Stimulated activated CD8-positive, alpha-beta memory T cell treated with anti-CD3 and anti-CD28 coated beads, Interleukin-15, amount 100 ng/mL, for 4 hours (primary cell): ENCODE measurements around the gene EPHA8.

Experiments
- DNase-seq, 2 donors: peaks; one replicate each; pipeline ENCODE4 v3.0.0-alpha.2; 2020; ENCODE audit warnings: low read depth in 2 of 2

The EPHA8 gene

GRCh38 chr1:22645931-22646330 lies 82.6 kb downstream of the EPHA8 start:
- no peak for DNase-seq

- no peak for DNase-seq
Measured at GRCh38 chr1:22646384-22646783, 83.1 kb downstream of the EPHA8 start.

GRCh38 chr1:22650089-22650693 lies 86.9 kb downstream of the EPHA8 start:
- DNase-seq, result no peak

- DNase-seq, result no peak
Measured at GRCh38 chr1:22651941-22652856, 88.9 kb downstream of the EPHA8 start.

- no peak for DNase-seq
Measured at GRCh38 chr1:22652881-22653316, 89.6 kb downstream of the EPHA8 start, which contains the start of gene C1QB. Gene C1QB, plus strand, starts transcription at chr1:22653236. Its CDS starts 6,227 bp downstream, at chr1:22659463.
